H9 (cell line): ENCODE data around the gene RNF213. TPM values are rescaled to one million over a fixed set of nuclear protein-coding genes. Genes with fewer than 3 reads are reported as not detected.

Experiments used
- DNase-seq: peaks from one replicate; pipeline ENCODE4 v3.0.0-alpha.2; 2017
- H2AFZ ChIP-seq: one replicate; pipeline ENCODE4 v1.6.1; 2013; ENCODE audit warnings: mild to moderate bottlenecking, low read length, control low read depth, moderate library complexity
- H2AK5ac ChIP-seq: 2 replicates; pipeline ENCODE4 v1.6.1; 2013; ENCODE audit warnings: low read length, control low read depth, mixed read lengths; ENCODE audit not compliant: insufficient read length
- H2BK120ac ChIP-seq: one replicate; pipeline ENCODE4 v1.6.1; 2013; ENCODE audit warnings: low read depth, mild to moderate bottlenecking, low read length, control low read depth, inconsistent platforms; ENCODE audit not compliant: poor library complexity, severe bottlenecking
- H2BK12ac ChIP-seq: 2 replicates; pipeline ENCODE4 v1.6.1; 2013; ENCODE audit warnings: low read length, control low read depth, mixed read lengths, low read depth; ENCODE audit not compliant: insufficient read length
- H2BK15ac ChIP-seq: 2 replicates; pipeline ENCODE4 v1.6.1; 2013; ENCODE audit warnings: low read depth, low read length, control low read depth
- H2BK20ac ChIP-seq: one replicate; pipeline ENCODE4 v1.6.1; 2013; ENCODE audit warnings: low read depth, mild to moderate bottlenecking, low read length, control low read depth, inconsistent platforms; ENCODE audit not compliant: poor library complexity, severe bottlenecking
- H2BK5ac ChIP-seq: 2 replicates; pipeline ENCODE4 v1.6.1; 2013; ENCODE audit warnings: low read length, control low read depth, mixed read lengths; ENCODE audit not compliant: insufficient read length
- H3K14ac ChIP-seq: 2 replicates; pipeline ENCODE4 v1.6.1; 2013; ENCODE audit warnings: low read length, control low read depth; ENCODE audit not compliant: insufficient read depth
- H3K18ac ChIP-seq: 2 replicates; pipeline ENCODE4 v1.6.1; 2013; ENCODE audit warnings: low read depth, mild to moderate bottlenecking, mixed read lengths, low read length, control low read depth; ENCODE audit not compliant: insufficient read length
- H3K23ac ChIP-seq: 2 replicates; pipeline ENCODE4 v1.6.1; 2013; ENCODE audit warnings: low read length, control low read depth, mixed read lengths, low read depth; ENCODE audit not compliant: insufficient read length
- H3K23me2 ChIP-seq: 2 replicates; pipeline ENCODE4 v1.6.1; 2013; ENCODE audit warnings: low read depth, mild to moderate bottlenecking, mixed read lengths, low read length, control low read depth; ENCODE audit not compliant: insufficient read length, poor library complexity, severe bottlenecking
- H3K27ac ChIP-seq: 2 replicates; pipeline ENCODE4 v1.5.1; 2013; ENCODE audit warnings: low read length, control low read depth, mixed read lengths, low read depth; ENCODE audit not compliant: insufficient read length
- H3K27me3 ChIP-seq: 2 replicates; pipeline ENCODE4 v1.6.1; 2013; ENCODE audit warnings: low read length, control low read depth, inconsistent platforms; ENCODE audit not compliant: insufficient read depth
- H3K4ac ChIP-seq: 2 replicates; pipeline ENCODE4 v1.6.1; 2013; ENCODE audit warnings: low read depth, mild to moderate bottlenecking, control low read depth, inconsistent platforms, low read length, moderate library complexity
- H3K4me1 ChIP-seq: 2 replicates; pipeline ENCODE4 v1.6.1; 2013; ENCODE audit warnings: low read length, control low read depth, inconsistent platforms; ENCODE audit not compliant: insufficient read depth
- H3K4me2 ChIP-seq: 2 replicates; pipeline ENCODE4 v1.6.1; 2013; ENCODE audit warnings: low read length, control low read depth, mixed read lengths; ENCODE audit not compliant: insufficient read length, insufficient read depth
- H3K56ac ChIP-seq: 2 replicates; pipeline ENCODE4 v1.6.1; 2013; ENCODE audit warnings: low read depth, mild to moderate bottlenecking, mixed read lengths, low read length, control low read depth; ENCODE audit not compliant: insufficient read length
- H3K79me1 ChIP-seq: 2 replicates; pipeline ENCODE4 v1.6.1; 2013; ENCODE audit warnings: low read depth, mild to moderate bottlenecking, moderate library complexity, low read length, control low read depth, inconsistent platforms; ENCODE audit not compliant: insufficient read depth, poor library complexity, severe bottlenecking
- H3K79me2 ChIP-seq: 2 replicates; pipeline ENCODE4 v1.6.1; 2013; ENCODE audit warnings: low read length, control low read depth, inconsistent platforms; ENCODE audit not compliant: insufficient read depth
- H3K9ac ChIP-seq: 2 replicates; pipeline ENCODE4 v1.6.1; 2013; ENCODE audit warnings: low read length, control low read depth, mixed read lengths; ENCODE audit not compliant: insufficient read length; ENCODE audit errors: extremely low read depth
- H3K9me3 ChIP-seq: one replicate; pipeline ENCODE4 v1.6.1; 2013; ENCODE audit warnings: low read depth, low read length, inconsistent platforms; ENCODE audit not compliant: control insufficient read depth
- H3T11ph ChIP-seq: one replicate; pipeline ENCODE4 v1.6.1; 2013; ENCODE audit warnings: mild to moderate bottlenecking, low read length, control low read depth, inconsistent platforms
- H4K20me1 ChIP-seq: one replicate; pipeline ENCODE4 v1.6.1; 2013; ENCODE audit not compliant: control insufficient read depth, insufficient read length, insufficient read depth
- H4K5ac ChIP-seq: 2 replicates; pipeline ENCODE4 v1.6.1; 2013; ENCODE audit warnings: low read depth, mild to moderate bottlenecking, mixed read lengths, low read length, control low read depth; ENCODE audit not compliant: insufficient read length
- H4K8ac ChIP-seq: replicated peaks from 2 replicates; pipeline ENCODE4 v1.6.1; 2013; ENCODE audit warnings: low read length, control low read depth, mixed read lengths, low read depth; ENCODE audit not compliant: insufficient read length
- H4K91ac ChIP-seq: 2 replicates; pipeline ENCODE4 v1.6.1; 2013; ENCODE audit warnings: low read depth, mild to moderate bottlenecking, moderate library complexity, mixed read lengths, low read length, control low read depth; ENCODE audit not compliant: insufficient read length
- H3K27ac Mint-ChIP-seq, 3 experiments: 2 replicates in 2 of 3; 3 replicates in 1 of 3; pipeline ENCODE4 v1.8.0; 2020 to 2021; ENCODE audit warnings: mixed read lengths in 3 of 3, mild to moderate bottlenecking in 1 of 3, moderate library complexity in 1 of 3
- H3K27me3 Mint-ChIP-seq: 2 replicates; pipeline ENCODE4 v1.8.0; 2021; ENCODE audit warnings: low read depth, mild to moderate bottlenecking, moderate library complexity, mixed read lengths
- H3K36me3 Mint-ChIP-seq, 3 experiments: 2 replicates in 2 of 3; 3 replicates in 1 of 3; pipeline ENCODE4 v1.8.0; 2020 to 2021; ENCODE audit warnings: low read depth in 3 of 3, mixed read lengths in 3 of 3; ENCODE audit not compliant: insufficient read depth in 1 of 3
- H3K4me1 Mint-ChIP-seq, 2 experiments: 2 replicates each; pipeline ENCODE4 v1.8.0; 2020; ENCODE audit warnings: mixed read lengths in 2 of 2
- H3K4me3 Mint-ChIP-seq, 2 experiments: 2 replicates in 1 of 2; 3 replicates in 1 of 2; pipeline ENCODE4 v1.8.0; 2020 to 2021; ENCODE audit warnings: mild to moderate bottlenecking in 2 of 2, mixed read lengths in 2 of 2, moderate library complexity in 1 of 2
- H3K9me3 Mint-ChIP-seq, 2 experiments: 2 replicates in 1 of 2; 3 replicates in 1 of 2; pipeline ENCODE4 v1.8.0; 2020; ENCODE audit warnings: mild to moderate bottlenecking in 2 of 2, mixed read lengths in 2 of 2, moderate library complexity in 1 of 2
- CTCF ChIP-seq: fragments of 200-600 bp; sonication (generic); conservative IDR thresholded peaks from 3 replicates; pipeline ENCODE4 v1.8.0; 2021; ENCODE audit warnings: antibody characterized with exemption, mild to moderate bottlenecking
- WGBS: extraction: QIAGEN DNeasy Blood & Tissue Kit; methylation state at CpG from one replicate; pipeline ENCODE4 v1.1.7; 2013; ENCODE audit warnings: missing lambda C conversion rate, low lambda C conversion rate, mixed read lengths; ENCODE audit not compliant: insufficient read length; ENCODE audit errors: extremely low coverage; 5-methylcytosine and 5-hydroxymethylcytosine counted together
- total RNA-seq: library from RNA; stranded (reverse); gene quantifications from 2 replicates; pipeline ENCODE4 v1.2.1, GENCODE V29; 2021

RNF213 gene
- total RNA-seq, 1 experiment from 2014 or later: 34.3 TPM

DNA sequence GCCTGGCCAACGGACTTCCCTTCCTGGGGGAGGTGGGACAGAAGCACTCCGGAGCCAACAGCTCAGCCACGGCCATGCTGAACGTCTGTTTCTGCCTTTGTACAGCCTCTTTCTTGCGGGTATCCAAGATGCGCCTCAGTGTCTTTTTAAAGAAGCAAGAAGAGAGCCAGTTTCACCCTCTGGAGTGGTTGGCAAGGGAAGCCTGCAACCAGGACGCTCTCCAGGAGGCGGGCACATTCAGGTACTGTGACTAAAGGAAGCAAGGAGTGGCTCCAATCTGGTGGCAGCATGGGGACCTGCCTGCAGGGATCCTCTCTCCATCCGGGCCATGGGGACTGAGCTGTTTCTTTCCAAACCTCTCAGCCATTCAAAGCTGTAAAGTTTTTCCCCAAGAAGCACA lies 93.7 kb downstream of the RNF213 start:
- H3K9me3 Mint-ChIP-seq: no peaks in the 10 kb centered on the region
- H4K20me1 ChIP-seq: no peaks in the 10 kb centered on the region
- no peaks in the 10 kb centered on the region for H3K79me1 ChIP-seq
- H3K14ac ChIP-seq: no peak overlapping the region
- no peaks in the 10 kb centered on the region for H3K27me3 ChIP-seq
- H2AFZ ChIP-seq: no peak overlapping the region
- no peak overlapping the region for H2BK12ac ChIP-seq
- H3K56ac ChIP-seq: no peak overlapping the region
- H4K91ac ChIP-seq: no peak overlapping the region
- H3K9ac ChIP-seq: no peak overlapping the region
- no peaks in the 10 kb centered on the region for H3K23me2 ChIP-seq
- no peak overlapping the region for H3T11ph ChIP-seq
- H2AK5ac ChIP-seq: no peak overlapping the region
- H3K27ac ChIP-seq: no peak overlapping the region
- no peak overlapping the region for H3K23ac ChIP-seq
- no peak overlapping the region for H3K27ac Mint-ChIP-seq
- no peaks in the 10 kb centered on the region for H3K9me3 ChIP-seq
- H3K36me3 Mint-ChIP-seq: peaks cover 23 to 76% (median 70%) of the 10 kb centered on the region in 3 experiments; a peak in 6 of 7 replicates
- TF ChIP-seq CTCF: no peak
- no peak overlapping the region for H4K8ac ChIP-seq
- no peak overlapping the region for H2BK15ac ChIP-seq
- no peaks in the 10 kb centered on the region for H3K4me1 ChIP-seq
- no peak overlapping the region for H3K18ac ChIP-seq
- no peak overlapping the region for H3K4ac ChIP-seq
- H3K27me3 Mint-ChIP-seq: no peaks in the 10 kb centered on the region
- H2BK120ac ChIP-seq: no peak overlapping the region
- WGBS: no CpG with 5 or more reads among the region's 9 CpGs
- no peak for DNase-seq
- H2BK20ac ChIP-seq: no peak overlapping the region
- no peaks in the 10 kb centered on the region for H3K4me1 Mint-ChIP-seq
- no peaks in the 10 kb centered on the region for H3K79me2 ChIP-seq
- no peak overlapping the region for H3K4me2 ChIP-seq
- H3K4me3 Mint-ChIP-seq: no peak overlapping the region; a peak in 1 of 5 replicates
- no peak overlapping the region for H2BK5ac ChIP-seq
- no peak overlapping the region for H4K5ac ChIP-seq
